Suprapubic skin (tissue), 3 donors: ENCODE measurements around the gene CPXM1.

Source experiments
- POLR2A ChIP-seq, 2 donors: fragments of 450-650 bp; IDR thresholded peaks; one replicate each; pipeline ENCODE4 v1.6.1; 2017; ENCODE audit warnings: antibody characterized with exemption in 2 of 2, mild to moderate bottlenecking in 2 of 2, moderate library complexity in 2 of 2
- TF ChIP-seq, protein P1 (sequence below), 2 donors: fragments of 200-600 bp in 1 of 2; fragments of 450-650 bp in 1 of 2; sonication (generic) in 1 of 2; IDR thresholded peaks; one replicate each; pipeline ENCODE4 v1.5.1; 2016 to 2019; ENCODE audit warnings: antibody characterized with exemption in 2 of 2, mild to moderate bottlenecking in 1 of 2, moderate library complexity in 1 of 2

- TF ChIP-seq POLR2A (IDR thresholded peaks at IDR 0.05), result no peak
- TF ChIP-seq, protein P1, sequence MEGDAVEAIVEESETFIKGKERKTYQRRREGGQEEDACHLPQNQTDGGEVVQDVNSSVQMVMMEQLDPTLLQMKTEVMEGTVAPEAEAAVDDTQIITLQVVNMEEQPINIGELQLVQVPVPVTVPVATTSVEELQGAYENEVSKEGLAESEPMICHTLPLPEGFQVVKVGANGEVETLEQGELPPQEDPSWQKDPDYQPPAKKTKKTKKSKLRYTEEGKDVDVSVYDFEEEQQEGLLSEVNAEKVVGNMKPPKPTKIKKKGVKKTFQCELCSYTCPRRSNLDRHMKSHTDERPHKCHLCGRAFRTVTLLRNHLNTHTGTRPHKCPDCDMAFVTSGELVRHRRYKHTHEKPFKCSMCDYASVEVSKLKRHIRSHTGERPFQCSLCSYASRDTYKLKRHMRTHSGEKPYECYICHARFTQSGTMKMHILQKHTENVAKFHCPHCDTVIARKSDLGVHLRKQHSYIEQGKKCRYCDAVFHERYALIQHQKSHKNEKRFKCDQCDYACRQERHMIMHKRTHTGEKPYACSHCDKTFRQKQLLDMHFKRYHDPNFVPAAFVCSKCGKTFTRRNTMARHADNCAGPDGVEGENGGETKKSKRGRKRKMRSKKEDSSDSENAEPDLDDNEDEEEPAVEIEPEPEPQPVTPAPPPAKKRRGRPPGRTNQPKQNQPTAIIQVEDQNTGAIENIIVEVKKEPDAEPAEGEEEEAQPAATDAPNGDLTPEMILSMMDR (IDR thresholded peaks at IDR 0.05), result peak in 1 of 2 donors; percentile 11
These were observed 48.4 kb downstream of the CPXM1 start for GRCh38 chr20:2751878-2752566.
